NB4 (cell line): ENCODE data around the gene ZNF70.

ENCODE experiments used
- POLR2A ChIP-seq: IDR thresholded peaks from 2 replicates; pipeline ENCODE4 v1.6.1; 2011; ENCODE audit warnings: mild to moderate bottlenecking; ENCODE audit not compliant: insufficient read length; ENCODE audit errors: extremely low read depth
- TF ChIP-seq, protein P1 (sequence below): IDR thresholded peaks from one replicate; pipeline ENCODE4 v1.5.1; 2012; ENCODE audit warnings: low read depth, low read length

DNA sequence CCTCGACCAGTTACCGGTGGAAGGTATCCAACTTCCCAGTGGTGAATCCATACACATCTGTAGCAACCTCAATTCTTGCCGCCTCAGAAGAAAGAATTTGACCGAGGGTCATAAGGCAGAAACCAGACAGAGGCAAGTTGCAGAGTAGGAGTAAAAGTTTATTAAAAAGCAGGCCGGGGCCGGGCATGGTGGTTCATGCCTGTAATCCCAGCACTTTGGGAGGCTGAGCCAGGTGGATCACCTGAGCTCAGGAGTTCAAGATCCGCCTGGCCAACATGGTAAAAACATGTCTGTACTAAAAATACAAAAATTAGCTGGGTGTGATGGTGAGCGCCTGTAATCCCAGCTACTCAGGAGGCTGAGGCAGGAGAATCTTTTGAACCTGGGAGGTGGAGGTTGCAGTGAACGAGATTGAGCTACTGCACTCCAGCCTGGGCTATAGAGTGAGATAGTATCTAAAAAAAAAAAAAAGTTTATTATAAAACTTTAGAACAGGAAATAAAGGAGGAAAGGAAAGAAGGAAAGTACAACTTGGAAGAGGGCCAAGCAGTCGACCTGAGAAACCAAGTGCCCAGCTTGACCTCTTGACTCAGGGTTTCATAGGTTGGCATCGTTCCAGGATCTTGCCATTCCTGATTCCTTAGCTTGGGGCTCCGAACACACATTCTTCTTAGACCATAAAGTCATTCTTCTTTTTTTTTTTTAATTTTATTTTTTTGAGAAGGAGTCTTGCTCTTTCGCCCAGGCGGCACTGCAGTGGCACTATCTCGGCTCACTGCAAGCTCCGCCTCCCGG lies 32.3 kb downstream of the ZNF70 start:
- no peak for TF ChIP-seq POLR2A
- TF ChIP-seq, protein P1, sequence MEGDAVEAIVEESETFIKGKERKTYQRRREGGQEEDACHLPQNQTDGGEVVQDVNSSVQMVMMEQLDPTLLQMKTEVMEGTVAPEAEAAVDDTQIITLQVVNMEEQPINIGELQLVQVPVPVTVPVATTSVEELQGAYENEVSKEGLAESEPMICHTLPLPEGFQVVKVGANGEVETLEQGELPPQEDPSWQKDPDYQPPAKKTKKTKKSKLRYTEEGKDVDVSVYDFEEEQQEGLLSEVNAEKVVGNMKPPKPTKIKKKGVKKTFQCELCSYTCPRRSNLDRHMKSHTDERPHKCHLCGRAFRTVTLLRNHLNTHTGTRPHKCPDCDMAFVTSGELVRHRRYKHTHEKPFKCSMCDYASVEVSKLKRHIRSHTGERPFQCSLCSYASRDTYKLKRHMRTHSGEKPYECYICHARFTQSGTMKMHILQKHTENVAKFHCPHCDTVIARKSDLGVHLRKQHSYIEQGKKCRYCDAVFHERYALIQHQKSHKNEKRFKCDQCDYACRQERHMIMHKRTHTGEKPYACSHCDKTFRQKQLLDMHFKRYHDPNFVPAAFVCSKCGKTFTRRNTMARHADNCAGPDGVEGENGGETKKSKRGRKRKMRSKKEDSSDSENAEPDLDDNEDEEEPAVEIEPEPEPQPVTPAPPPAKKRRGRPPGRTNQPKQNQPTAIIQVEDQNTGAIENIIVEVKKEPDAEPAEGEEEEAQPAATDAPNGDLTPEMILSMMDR = no peak
